Stimulated activated CD4-positive, alpha-beta T cell treated with anti-CD3 and anti-CD28 coated beads, Interleukin-15, amount 100 ng/mL, for 48 hours (primary cell): Measurements from ENCODE around the gene CLIP3.
"Not testable (repeated sequence)": the region's sequence is repeated elsewhere in the genome, so short reads cannot be mapped to it uniquely, and the experiment has no call there.

Experiments
- DNase-seq, 2 donors: peaks; one replicate each; pipeline ENCODE4 v3.0.0-alpha.2; 2020; ENCODE audit warnings: low read depth in 2 of 2

The CLIP3 gene

GRCh38 chr19:36047835-36048234, 15.2 kb upstream of the CLIP3 start:
- DNase-seq = no peak

GRCh38 chr19:36046443-36047050, 13.9 kb upstream of the CLIP3 start:
- DNase-seq = no peak

- no peak for DNase-seq
Observed at GRCh38 chr19:36043952-36044351, 11.3 kb upstream of the CLIP3 start.

- no peak for DNase-seq
Observed at GRCh38 chr19:36041831-36042230, 9.2 kb upstream of the CLIP3 start.

GRCh38 chr19:36041092-36041491, 8.4 kb upstream of the CLIP3 start:
- not testable (repeated sequence) for DNase-seq

GRCh38 chr19:36040495-36040894, 7.8 kb upstream of the CLIP3 start:
- no peak for DNase-seq

GRCh38 chr19:36031308-36031707, 1.4 kb downstream of the CLIP3 start:
- DNase-seq = no peak

- no peak for DNase-seq
Observed at GRCh38 chr19:36030264-36031148, 2.2 kb downstream of the CLIP3 start.

GRCh38 chr19:36028313-36029041, 4.2 kb downstream of the CLIP3 start:
- no peak for DNase-seq

GRCh38 chr19:36027696-36028095, 5.0 kb downstream of the CLIP3 start:
- no peak for DNase-seq

- no peak for DNase-seq
Observed at GRCh38 chr19:36026091-36026876, 6.4 kb downstream of the CLIP3 start.

- DNase-seq = no peak
Observed at GRCh38 chr19:36025541-36025940, 7.1 kb downstream of the CLIP3 start.

GRCh38 chr19:36023432-36023831, 9.2 kb downstream of the CLIP3 start:
- DNase-seq = no peak

GRCh38 chr19:36019061-36019670, 13.5 kb downstream of the CLIP3 start:
- no peak for DNase-seq

- DNase-seq = peak; percentile 100
Observed at GRCh38 chr19:36014012-36014924, 18.4 kb downstream of the CLIP3 start, which contains the start of gene ALKBH6. ALKBH6 (minus strand) TSS chr19:36014213; CDS start chr19:36013397, 816 bp downstream.

- no peak for DNase-seq
Observed at GRCh38 chr19:36013280-36014011, 19.2 kb downstream of the CLIP3 start.

- DNase-seq = no peak
Observed at GRCh38 chr19:36010402-36010801, 22.3 kb downstream of the CLIP3 start.

GRCh38 chr19:36009633-36010379, 22.9 kb downstream of the CLIP3 start:
- no peak for DNase-seq

GRCh38 chr19:36009220-36009619, 23.5 kb downstream of the CLIP3 start:
- peak in 1 of 2 donors; percentile 45 for DNase-seq
